Right cardiac atrium (tissue), 5 donors: ENCODE measurements around the gene COL23A1. TPM values are rescaled to one million over a fixed set of nuclear protein-coding genes. Genes with fewer than 3 reads are reported as not detected.
A peak's percentile ranks its signal among the peaks of the same experiment; 100 is the strongest.

Experiments
- ATAC-seq, 2 donors: fragments of 200-7000 bp; cut with Tn5 transposase; one replicate each; pipeline versions ENCODE4 v1.8.0 to v1.9.1; 2020; ENCODE audit warnings: moderate library complexity in 2 of 2, mild to moderate bottlenecking in 1 of 2
- DNase-seq, 3 donors: peaks; one replicate each; pipeline ENCODE4 v3.0.0-alpha.2; 2020
- H3K27ac ChIP-seq: one replicate; pipeline ENCODE4 v1.5.1; 2013; ENCODE audit warnings: mild to moderate bottlenecking, low read length, control low read depth, moderate library complexity
- H3K27me3 ChIP-seq: one replicate; pipeline ENCODE4 v1.6.1; 2013; ENCODE audit not compliant: control insufficient read depth, insufficient read depth
- H3K4me1 ChIP-seq: one replicate; pipeline ENCODE4 v1.6.1; 2013; ENCODE audit warnings: low read length; ENCODE audit not compliant: control insufficient read depth, insufficient read depth
- H3K4me3 ChIP-seq: one replicate; pipeline ENCODE4 v1.5.1; 2013; ENCODE audit warnings: low read length, control low read depth
- H3K9me3 ChIP-seq: one replicate; pipeline ENCODE4 v1.6.1; 2013; ENCODE audit warnings: low read length; ENCODE audit not compliant: control insufficient read depth
- WGBS: extraction: QIAGEN DNeasy Blood & Tissue Kit; methylation state at CpG from one replicate; pipeline ENCODE4 v1.1.7; 2013; 5-methylcytosine and 5-hydroxymethylcytosine counted together
- intact Hi-C, 4 donors: fragments of 100-400 bp; cut with DNase I; formaldehyde crosslinking; loops; one replicate each; pipeline versions ENCODE4 v1.11.0 to v1.14.0; 2022 to 2023
- polyA plus RNA-seq: library from polyadenylated mRNA; stranded (reverse); fragments of 200-250 nt; gene quantifications from one replicate; pipeline ENCODE4 v1.2.3, GENCODE V29; 2013
- total RNA-seq, 4 donors: library from RNA; stranded (reverse); fragmentation: NEBNext Ultra II Directional; extraction: Animal tissue kit (Norgen Biotek cat#: 25700); gene quantifications; one replicate each; pipeline ENCODE4 v1.2.1, GENCODE V29; 2021
- donor health status: healthy with polysubstance abuse.
- donor health status: DM: no; HTN: yes; CAD: no.
- donor health status: DM: no; HTN: no; CAD: no.
- donor health status: DM: no; HTN: yes; CAD: no; lungs with severe emphysema.
- donor health status: DM: yes; HTN: yes; CAD: no.

COL23A1 gene
- total and polyA plus RNA-seq, 5 donors: 2.5 to 13.6 (median 6.3) TPM

DNA sequence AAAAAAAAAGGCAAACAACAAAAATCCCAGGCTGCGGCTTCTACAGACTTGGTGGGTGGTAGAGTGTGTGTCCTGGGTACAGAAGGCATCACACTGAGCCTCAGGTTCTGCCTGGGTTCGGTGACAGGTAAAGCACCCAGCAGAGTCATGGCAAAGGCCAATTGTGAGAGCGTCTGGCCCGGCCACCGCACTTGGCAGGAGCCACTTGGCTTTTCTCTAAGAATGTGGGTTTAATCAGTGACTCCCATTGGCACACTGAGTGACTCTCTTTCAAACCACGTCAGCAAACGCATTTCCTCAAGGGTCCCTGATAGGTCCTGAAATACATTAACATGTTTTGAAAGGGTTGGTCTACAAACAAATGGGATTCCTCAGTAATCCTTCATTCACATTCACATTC is 17.0 kb downstream of the COL23A1 start:
- H3K4me1 ChIP-seq: no peaks in the 10 kb centered on the region
- H3K4me3 ChIP-seq: no peak overlapping the region
- DNase-seq (no peak), ATAC-seq (peak in 1 of 2 donors; percentile 43)
- H3K9me3 ChIP-seq: no peaks in the 10 kb centered on the region
- H3K27ac ChIP-seq: no peak overlapping the region
- intact Hi-C loops: no loop called here
- WGBS: 78% methylated on average over 7 of the region's 7 CpGs
- H3K27me3 ChIP-seq: no peaks in the 10 kb centered on the region

DNA sequence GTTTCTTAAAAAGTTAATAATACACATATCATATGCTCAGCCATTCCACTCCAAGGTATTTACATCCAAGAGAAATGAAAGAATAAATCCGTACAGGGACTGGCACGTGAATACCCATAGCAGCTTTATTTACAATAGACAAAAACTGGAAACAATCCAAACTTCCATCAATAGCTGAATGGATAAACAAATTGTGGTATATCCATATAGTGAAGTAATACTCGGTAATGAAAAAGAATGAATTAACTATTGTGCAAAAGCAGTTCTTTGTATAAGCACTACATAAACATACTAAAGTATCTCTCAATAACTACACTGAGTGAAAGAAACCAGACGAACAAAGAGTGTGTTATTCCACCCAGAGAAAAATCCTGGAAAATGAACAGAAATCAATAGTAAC is 17.6 kb downstream of the COL23A1 start:
- 91% methylated on average over 4 of the region's 4 CpGs for WGBS
- DNase-seq (no peak), ATAC-seq (no peak)
- Histone ChIP-seq H3K4me3 (no peak overlapping the region), H3K9me3 (no peaks in the 10 kb centered on the region), H3K4me1 (no peaks in the 10 kb centered on the region), H3K27me3 (no peaks in the 10 kb centered on the region), H3K27ac (no peak overlapping the region)
- intact Hi-C loops: no loop called here

DNA sequence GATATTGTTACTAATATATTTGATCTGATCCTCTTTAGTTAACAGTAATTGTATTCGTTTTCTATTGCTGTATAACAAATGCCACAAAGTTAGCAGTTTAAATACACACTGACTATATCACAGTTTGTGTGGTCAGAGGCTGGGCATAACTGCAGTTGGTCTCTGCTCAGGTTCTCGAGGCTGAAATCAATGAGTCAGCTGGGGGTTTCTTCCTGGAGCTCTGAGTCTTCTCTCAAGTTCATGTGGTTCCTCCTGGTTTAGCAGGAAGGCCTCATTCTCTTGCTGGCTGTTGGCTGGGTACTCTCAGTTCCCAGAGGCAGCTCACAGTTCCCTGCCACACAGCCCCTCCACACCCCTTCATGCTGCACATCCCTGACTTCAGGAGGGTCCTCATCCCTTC is 20.7 kb downstream of the COL23A1 start:
- 61% methylated on average over 2 of the region's 2 CpGs for WGBS
- no peak for ATAC-seq
- no peak overlapping the region for H3K27ac ChIP-seq
- H3K4me3 ChIP-seq: no peak overlapping the region
- H3K4me1 ChIP-seq: no peaks in the 10 kb centered on the region
- DNase-seq: no peak
- intact Hi-C loops: no loop called here
- no peaks in the 10 kb centered on the region for H3K27me3 ChIP-seq
- no peaks in the 10 kb centered on the region for H3K9me3 ChIP-seq

DNA sequence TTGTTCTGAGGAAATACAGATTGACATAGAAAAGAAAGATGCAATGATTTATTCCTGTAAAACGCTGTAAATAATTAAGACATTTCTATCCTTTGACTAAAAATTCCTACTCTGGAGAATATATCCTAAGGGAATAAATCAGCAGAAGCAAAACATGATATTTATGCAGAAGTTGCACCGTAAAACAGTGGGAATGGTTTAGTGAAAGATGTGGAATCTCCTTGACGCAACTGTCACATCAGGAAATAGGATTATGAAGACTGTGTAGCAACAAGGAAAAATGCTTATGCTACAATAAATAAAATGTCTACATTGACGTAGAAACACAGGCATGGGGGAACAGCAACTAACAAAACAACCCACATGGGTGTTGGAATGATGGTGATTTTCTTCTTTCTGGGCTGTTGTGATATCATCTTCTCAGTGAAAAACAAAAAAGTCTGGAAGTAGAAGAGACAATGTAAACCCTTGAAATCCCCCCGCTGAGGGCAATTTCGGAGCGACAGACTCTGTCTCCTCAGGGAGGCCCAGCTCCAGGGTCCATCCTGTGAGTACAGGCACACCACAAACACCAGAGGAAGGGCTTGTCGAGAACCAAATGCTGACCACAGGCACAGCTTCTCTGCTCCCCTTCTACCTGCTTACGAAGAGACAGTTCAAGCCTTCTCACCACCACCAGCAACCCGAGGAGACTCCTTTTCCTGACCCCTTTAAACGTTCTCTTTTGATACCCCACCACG is 25.2 kb downstream of the COL23A1 start:
- no peak for ATAC-seq

DNA sequence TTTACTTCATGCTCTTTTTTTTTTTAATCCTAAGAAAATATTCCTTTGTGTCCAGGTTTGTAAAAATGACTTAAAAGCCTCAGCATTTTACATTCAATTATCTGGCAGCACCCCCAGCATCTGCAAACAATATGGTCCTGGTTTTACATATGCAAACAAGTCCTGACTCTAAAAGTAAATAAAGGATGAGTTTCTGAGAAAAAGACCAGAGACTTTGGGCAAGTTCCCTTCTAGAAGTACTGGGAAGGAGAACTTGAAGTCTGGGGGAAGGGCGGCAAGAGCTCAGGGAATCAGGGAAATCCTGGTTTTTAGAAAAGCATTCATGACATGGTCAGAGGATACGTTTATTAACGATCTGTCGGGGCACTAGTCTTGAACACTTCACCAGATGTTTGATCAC is 25.8 kb downstream of the COL23A1 start:
- 33% methylated on average over 4 of the region's 4 CpGs for WGBS
- no peak overlapping the region for H3K27ac ChIP-seq
- no peaks in the 10 kb centered on the region for H3K27me3 ChIP-seq
- H3K9me3 ChIP-seq: no peaks in the 10 kb centered on the region
- no peaks in the 10 kb centered on the region for H3K4me1 ChIP-seq
- no peak for DNase-seq
- intact Hi-C loops: no loop called here
- no peak for ATAC-seq
- H3K4me3 ChIP-seq: no peak overlapping the region

More for the DNA sequence above, 25.2 kb downstream of the COL23A1 start:
- 47% methylated on average over 12 of the region's 12 CpGs for WGBS
- H3K9me3 ChIP-seq: no peaks in the 10 kb centered on the region
- no peaks in the 10 kb centered on the region for H3K27me3 ChIP-seq
- H3K4me1 ChIP-seq: no peaks in the 10 kb centered on the region
- intact Hi-C loops: no loop called here
- no peak for DNase-seq
- H3K27ac ChIP-seq: no peak overlapping the region
- no peak overlapping the region for H3K4me3 ChIP-seq

DNA sequence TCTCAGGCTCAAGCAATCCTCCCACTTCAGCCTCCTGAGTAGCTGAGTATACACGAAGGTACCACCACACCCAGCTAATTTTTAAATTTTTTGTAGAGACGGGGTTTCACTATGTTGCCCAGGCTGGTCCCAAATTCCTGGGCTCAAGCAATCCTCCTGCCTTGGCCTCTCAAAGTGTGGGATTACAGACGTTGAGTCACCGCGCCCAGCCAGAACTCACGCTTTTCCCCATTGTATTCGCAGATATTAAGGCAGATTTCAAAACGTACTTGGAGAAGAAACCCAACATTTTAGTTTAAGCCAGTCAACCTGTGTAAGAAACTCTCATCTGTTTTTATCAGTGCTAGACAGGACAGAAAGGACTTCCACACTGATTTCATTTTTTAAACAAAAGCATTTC is 26.6 kb downstream of the COL23A1 start:
- intact Hi-C loops: no loop called here
- H3K27me3 ChIP-seq: no peaks in the 10 kb centered on the region
- 81% methylated on average over 8 of the region's 8 CpGs for WGBS
- no peaks in the 10 kb centered on the region for H3K4me1 ChIP-seq
- ATAC-seq (no peak), DNase-seq (no peak)
- H3K27ac ChIP-seq: no peak overlapping the region
- no peak overlapping the region for H3K4me3 ChIP-seq
- no peaks in the 10 kb centered on the region for H3K9me3 ChIP-seq

DNA sequence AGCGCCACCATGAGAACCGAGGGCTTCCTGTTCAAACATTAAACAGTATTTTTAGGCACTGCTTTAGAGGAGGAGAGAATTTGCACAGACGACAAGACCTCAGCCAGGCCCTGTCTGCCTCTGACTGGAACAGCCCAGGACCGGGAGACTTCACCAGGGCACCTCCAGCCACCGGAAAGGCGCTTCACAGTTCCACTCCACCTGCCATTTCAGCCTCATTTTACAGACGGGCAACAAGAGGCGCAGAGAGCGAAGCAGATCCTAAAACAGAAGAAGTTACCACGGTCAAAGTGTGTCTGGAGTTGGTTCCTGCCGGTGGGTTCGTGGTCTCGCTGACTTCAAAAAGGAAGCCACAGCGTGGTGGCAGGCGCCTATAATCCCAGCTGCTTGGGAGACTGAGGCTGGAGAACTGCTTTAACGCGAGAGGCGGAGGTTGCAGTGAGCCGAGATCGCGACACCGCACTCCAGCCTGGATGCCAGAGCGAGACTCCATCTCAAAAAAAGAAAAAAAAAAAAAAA is 28.4 kb downstream of the COL23A1 start:
- DNase-seq: no peak
- intact Hi-C loops: no loop called here
- H3K4me1 ChIP-seq: no peaks in the 10 kb centered on the region
- 86% methylated on average over 23 of the region's 23 CpGs for WGBS
- no peak for ATAC-seq
- H3K9me3 ChIP-seq: no peaks in the 10 kb centered on the region
- no peak overlapping the region for H3K27ac ChIP-seq
- no peaks in the 10 kb centered on the region for H3K27me3 ChIP-seq
- H3K4me3 ChIP-seq: no peak overlapping the region

DNA sequence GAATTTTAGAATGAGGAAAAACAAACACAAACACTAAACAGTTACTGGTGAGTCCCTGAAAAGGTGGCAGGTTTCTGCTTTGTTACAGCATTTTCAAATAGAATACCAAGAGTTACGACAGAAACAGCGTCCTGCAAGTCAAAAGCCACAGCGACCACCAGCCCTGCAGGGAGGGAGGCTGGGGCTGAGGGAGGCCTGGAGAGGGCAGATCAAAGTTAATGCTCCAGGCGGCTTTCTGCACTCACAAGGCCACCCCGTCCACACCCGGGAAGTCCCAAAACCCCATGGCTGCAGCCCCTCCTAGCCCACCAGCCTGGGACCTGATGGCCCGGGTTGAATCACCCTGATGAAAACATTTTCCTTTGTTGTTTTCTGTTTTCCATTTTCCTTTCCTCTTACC is 29.3 kb downstream of the COL23A1 start:
- WGBS: 83% methylated on average over 7 of the region's 7 CpGs
- Histone ChIP-seq H3K4me3 (no peak overlapping the region), H3K9me3 (no peaks in the 10 kb centered on the region), H3K27me3 (no peaks in the 10 kb centered on the region), H3K27ac (no peak overlapping the region), H3K4me1 (no peaks in the 10 kb centered on the region)
- intact Hi-C loops: no loop called here
- DNase-seq (no peak), ATAC-seq (no peak)

DNA sequence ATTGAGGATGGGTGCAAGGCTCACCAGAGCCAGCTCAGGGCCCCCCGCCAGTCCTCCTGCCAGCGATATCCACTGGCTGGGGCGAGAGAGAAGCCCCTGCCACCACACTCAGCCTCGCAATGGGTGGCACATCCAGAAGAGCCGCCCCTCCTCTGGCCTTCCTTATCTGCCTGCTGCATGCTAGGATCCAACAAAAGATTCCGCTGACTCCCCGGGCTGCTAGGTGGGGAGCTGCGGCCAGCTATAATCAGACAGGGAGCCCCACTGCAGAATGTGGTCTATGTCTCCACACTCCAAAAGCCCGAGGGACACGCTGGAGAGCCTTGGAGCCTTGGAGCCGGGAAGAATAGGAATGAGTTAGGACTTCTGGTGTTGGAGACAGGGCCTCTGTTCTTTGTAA is 32.8 kb downstream of the COL23A1 start:
- 83% methylated on average over 11 of the region's 11 CpGs for WGBS
- no peaks in the 10 kb centered on the region for H3K9me3 ChIP-seq
- H3K4me3 ChIP-seq: no peak overlapping the region
- ATAC-seq: no peak
- H3K27me3 ChIP-seq: no peaks in the 10 kb centered on the region
- DNase-seq: no peak
- H3K27ac ChIP-seq: no peak overlapping the region
- intact Hi-C loops: no loop called here
- H3K4me1 ChIP-seq: no peaks in the 10 kb centered on the region

DNA sequence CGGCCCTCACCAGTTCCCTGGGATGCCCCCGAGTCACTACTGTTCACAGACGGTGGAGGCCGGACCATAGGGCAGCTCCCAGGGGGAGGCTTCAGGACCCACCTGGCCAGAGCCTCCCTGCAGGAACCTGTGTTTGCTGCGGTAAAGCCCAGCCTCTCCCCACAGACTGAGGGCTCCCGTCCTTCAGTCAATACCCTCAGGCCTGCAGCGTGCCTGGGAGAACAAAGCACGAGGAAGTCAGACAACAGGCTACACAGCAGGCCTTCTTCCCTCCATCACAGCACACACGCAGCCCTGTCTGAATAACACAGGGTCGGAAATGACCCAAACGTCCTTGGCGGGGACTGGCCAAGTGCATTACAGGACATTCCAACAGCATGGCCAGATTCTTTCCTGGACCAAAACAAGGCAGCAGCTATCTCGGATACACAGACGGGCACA is 34.4 kb downstream of the COL23A1 start:
- DNase-seq (no peak), ATAC-seq (peak; percentile 33 to 82)

DNA sequence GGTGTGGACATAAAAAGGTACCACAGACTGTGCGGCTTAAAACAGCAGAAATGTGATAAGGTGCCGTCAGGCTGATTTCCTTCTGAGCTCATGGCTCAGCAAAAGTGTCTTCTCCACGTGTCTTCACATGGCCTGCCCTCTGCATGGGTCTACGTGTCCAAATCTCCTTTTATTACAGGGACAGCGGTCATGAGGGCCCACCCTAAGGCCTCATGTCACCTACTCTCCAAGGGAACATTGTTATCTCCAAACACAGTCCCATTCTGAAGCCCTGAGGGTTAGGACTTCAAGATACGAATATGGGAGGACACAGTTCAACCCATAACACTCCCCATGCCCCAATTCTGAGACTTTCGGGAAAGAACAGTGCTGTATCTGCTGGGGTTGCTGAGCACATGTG is 35.2 kb downstream of the COL23A1 start:
- DNase-seq: no peak
- no peaks in the 10 kb centered on the region for H3K27me3 ChIP-seq
- no peak overlapping the region for H3K27ac ChIP-seq
- H3K9me3 ChIP-seq: no peaks in the 10 kb centered on the region
- no peak overlapping the region for H3K4me3 ChIP-seq
- intact Hi-C loops: no loop called here
- 86% methylated on average over 7 of the region's 7 CpGs for WGBS
- H3K4me1 ChIP-seq: no peaks in the 10 kb centered on the region
- ATAC-seq: no peak

More for the DNA sequence above, 34.4 kb downstream of the COL23A1 start:
- 66% methylated on average over 14 of the region's 14 CpGs for WGBS
- H3K27me3 ChIP-seq: no peaks in the 10 kb centered on the region
- intact Hi-C loops: no loop called here
- H3K27ac ChIP-seq: no peak overlapping the region
- no peaks in the 10 kb centered on the region for H3K9me3 ChIP-seq
- H3K4me1 ChIP-seq: no peaks in the 10 kb centered on the region
- H3K4me3 ChIP-seq: no peak overlapping the region
